Activated CD4-positive, alpha-beta T cell treated with anti-CD3 and anti-CD28 coated beads, Interleukin-2, Interleukin-4, amounts not matched to agents 100 ng/mL and 50 ng/mL, durations not matched to agents 16 hours and 8 hours (primary cell): ENCODE measurements around the gene CFDP1.
"Not testable (repeated sequence)": the region's sequence is repeated elsewhere in the genome, so short reads cannot be mapped to it uniquely, and the experiment has no call there.

Source experiments
- DNase-seq: peaks from one replicate; pipeline ENCODE4 v3.0.0-alpha.2; 2020; ENCODE audit warnings: low spot score

The CFDP1 gene

DNA sequence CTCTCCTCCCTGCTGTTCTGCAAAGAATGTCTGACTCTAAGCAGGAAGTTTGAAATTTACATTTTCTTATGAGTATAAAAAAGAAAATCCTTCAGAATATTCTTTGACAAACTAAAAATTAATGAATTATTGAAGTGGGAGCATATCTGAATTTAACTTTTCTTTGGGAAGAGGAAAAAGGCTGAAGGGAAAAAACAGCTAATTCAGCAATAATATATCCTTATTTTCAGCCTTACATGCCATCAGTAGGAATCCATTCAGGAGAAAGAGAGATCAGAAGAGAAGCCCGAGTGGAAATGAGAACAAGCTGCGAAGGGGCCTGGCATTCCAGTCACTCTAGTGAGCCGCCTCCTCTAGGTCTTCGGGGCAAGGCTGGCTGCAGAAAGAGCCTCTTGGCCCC lies 140.1 kb downstream of the CFDP1 start:
- no peak for DNase-seq

- DNase-seq: no peak
These were observed 140.6 kb downstream of the CFDP1 start for GRCh38 chr16:75292691-75293090.

DNA sequence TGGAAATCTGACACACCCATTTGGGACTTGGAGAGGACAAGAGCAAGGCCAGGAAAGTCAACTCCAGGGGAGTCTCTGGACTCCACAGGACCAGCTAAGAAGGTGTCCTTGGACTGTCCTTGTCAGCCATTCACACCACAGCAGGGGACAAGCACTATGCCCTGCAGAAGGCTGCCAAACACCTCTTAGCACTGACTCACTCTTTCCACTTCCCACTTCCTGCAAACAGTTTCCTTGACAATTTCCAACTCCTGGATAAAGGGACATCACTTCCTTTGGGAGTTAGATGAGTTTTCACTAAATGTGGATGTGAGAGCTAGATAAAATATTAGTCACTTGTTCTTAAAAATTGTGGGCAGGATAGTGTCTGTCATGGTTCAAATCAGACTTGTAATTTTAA lies 144.1 kb downstream of the CFDP1 start:
- no peak for DNase-seq

DNA sequence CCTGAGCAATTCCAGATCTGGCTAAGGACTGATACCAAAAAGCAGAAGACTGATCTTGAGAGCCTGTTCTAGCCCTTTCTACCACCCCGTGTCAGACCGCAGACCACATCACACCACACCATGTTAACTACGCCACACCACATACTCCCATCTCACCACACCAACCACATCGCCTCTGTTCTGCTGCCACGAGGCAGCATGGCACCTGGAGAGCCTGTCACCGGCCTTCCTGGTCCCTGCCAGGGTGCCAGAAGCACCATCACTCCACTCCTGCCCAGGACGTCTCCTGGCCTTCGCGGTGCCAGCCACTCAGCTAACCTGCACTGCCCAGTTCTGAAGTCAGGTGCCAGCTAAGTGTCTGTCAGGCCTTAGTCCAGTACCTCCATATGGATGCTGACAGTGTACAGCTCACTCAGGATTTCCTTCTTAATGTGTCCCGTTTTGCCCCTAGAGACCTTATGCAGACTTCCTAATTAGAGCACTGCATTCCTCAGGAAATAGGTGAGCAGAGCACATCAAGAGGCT lies 144.6 kb downstream of the CFDP1 start:
- DNase-seq: peak; percentile 63

DNA sequence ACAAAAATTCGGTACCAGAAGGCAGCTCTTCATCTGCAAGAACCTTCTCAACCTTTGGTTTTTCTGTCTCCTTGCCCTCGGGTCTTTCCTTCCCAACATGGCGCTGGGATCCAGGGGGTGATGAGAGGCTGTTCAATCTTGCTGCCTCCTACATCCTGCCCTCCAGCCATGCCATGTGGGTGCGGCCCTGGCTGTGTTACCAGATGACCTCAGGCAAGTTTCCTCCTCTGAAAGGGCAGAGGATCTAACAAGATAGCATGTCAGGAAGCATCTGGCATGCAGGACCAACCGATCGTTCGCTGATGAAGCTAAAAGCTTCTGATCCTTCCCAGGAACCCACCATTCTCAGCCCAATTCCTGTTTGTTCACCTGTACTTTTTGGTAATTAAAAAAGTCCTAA lies 145.1 kb downstream of the CFDP1 start:
- DNase-seq: no peak

GRCh38 chr16:75287708-75288107 lies 145.6 kb downstream of the CFDP1 start:
- DNase-seq: no peak

GRCh38 chr16:75286389-75286788 lies 146.9 kb downstream of the CFDP1 start:
- no peak for DNase-seq

DNA sequence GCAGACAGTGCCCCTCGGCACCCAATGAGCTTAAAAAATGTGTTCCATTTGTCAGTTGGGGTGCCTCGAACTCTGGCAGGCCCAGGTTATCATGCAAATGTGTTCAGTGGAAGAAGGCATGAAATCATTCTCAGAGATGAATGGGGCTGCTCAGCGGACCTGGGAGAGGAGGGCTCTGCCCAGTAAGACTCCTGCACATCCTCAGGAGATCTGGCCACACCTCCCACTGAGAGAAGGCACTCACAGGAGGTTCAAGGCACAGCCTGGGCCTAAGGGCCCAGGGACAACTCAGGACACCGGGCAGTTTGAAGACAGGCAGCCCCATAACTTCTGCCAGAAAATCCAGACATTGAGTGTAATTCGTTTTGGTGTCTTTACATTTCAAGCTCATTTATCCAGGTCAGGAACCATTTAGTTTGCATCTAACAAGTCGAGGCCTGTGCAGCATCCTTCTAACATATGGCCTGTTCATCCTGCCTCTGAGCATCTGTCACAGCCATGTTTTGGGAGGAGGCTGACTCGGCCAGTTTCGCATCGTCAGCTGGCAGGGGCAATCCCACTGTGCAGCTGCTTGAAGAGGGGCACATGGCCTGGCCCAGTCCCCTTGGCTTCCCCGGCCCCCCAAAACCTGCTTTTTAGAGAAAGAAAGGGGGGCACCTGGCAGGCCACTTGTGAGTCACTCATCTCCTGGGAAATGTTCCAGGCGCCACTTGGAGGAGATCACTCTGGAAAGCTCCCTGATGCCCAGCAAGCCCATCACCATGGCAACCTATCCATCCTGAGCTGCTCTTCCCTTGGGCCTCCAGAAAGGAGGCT lies 150.6 kb downstream of the CFDP1 start:
- DNase-seq: no peak

DNA sequence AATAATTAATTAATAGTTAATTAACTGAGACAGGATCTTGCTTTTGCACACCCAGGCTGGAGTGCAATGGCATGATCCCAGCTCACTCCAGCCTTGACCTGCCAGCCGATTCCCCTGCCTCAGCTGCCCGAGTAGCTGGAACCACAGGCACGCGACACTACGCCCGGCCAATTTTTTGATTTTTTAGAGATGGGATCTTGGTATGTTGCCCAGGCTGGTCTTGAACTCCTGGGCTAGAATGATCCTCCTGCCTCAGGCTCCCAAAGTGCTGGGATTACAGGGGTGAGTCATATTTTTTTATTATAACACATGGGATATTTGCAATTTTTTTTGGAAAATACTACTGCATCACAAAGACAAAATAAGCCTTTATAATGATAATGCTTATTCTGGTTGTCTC lies 151.5 kb downstream of the CFDP1 start:
- no peak for DNase-seq

DNA sequence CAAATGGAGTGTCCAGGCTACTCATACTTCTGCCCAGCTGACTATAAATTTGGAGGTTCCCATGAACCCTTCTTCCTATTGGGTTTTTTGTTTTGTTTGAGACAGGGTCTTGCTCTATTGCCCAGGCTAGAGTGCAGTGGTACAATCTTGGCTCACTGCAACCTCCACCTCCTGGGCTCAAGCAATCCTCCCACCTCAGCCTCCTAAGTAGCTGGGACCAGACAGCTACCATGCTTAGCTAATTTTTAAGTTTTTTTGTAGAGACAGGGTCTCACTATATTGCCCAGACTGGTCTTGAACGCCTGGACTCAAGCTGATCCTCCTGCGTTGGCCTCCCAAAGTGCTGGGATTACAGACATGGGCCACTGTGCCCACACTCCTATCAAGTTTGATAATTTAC lies 152.3 kb downstream of the CFDP1 start:
- not testable (repeated sequence) for DNase-seq

GRCh38 chr16:75280331-75280804 lies 152.9 kb downstream of the CFDP1 start:
- DNase-seq: no peak

DNA sequence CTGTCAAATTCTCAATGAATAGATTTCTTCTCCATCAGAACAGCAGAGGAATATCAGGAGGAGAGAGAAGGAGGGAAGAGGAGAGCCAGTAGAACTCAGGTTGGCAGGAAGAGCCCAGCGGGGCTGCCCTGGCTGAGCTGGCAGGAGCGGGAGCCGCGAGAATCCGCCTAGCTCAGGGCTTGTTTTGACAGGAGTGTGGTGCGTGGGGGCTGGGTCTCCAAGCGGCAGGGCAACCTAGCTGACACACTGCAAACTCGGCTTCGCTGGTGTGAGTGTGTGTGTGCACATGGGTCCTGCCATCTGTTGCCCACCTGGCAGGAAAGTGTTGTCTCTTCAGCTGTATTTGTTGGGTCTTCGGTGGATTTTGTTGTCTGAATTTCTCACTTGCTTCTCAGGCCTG lies 154.0 kb downstream of the CFDP1 start:
- no peak for DNase-seq

DNA sequence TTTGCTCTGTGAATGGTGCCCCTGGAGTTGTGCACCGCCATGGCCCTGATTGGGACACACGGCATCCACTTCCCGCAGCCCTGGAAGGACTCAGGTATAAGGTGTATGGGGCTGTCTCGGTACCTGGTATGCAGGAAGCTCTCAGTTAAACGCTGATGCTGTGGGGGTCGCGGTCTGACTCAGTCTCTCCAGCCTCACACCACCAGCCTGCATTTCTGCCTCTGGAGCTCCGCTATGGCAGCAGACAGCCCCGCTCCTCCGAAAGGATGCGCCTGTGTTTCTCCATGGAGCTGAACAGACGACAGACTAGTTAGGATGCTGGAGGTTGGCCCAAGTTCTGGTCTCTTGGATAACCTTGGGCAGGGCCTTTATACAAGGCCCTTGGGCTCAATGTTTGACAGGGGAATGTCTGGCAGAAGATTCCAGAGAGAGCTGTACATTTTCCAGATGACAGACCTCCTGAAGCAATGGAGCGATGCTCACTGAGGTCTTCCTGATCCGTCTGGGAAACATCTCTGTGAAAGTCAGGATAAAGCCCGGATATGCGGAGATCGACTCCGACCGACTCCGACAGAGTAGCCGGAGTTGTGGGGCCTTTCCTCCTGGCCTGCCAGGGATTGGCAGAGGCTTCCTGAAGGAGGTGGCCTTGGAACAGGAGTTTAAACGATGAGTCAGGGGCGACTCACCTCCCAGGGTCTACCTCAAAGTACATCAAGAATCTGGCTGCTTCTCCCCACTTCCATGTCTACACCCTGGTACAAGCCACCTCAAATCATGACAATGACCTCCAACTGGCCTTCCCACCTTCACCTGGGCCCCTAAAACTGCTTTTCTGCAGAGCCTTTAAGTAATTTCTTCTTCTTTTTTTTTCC lies 160.0 kb downstream of the CFDP1 start:
- DNase-seq: no peak

DNA sequence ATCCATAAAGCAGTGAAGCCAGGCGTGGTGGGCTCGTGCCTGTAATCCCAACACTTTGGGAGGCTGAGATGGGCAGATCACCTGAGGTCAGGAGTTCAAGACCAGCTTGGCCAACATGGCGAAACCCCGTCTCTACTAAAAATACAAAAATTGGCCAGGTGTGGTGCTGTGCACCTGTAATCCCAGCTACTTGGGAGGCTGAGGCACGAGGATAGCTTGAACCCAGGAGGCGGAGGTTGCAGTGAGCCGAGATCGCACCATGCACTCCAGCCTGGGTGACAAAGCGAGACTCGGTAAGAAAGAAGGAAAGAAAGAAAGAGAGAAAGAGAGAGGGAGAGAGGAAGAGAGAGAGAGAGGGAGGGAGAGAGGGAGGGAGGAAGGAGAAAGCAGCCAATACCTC lies 160.7 kb downstream of the CFDP1 start:
- not testable (repeated sequence) for DNase-seq

DNA sequence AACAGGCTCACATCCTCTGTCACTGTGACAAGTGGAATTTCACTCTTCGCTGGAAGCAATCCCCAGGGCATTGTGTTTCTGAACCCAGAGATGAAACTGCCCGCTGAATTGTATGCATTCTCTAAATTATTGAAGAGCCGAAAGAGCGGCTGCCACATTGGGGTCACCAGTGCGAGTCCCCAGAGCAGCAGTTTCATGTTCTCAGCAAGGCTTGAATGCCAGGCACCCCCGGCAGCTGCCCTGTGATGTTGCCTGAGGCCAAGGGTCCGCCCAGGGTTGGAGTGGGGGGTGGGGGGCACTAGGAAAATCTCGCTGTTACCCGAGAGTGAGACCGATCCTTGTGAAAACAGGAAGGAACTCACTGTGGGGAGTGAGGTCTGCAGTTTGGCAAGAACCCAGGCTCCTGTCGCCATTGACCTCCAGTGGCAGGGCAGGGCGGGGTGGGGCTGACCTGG lies 161.2 kb downstream of the CFDP1 start:
- DNase-seq: no peak

- no peak for DNase-seq
These were observed 161.7 kb downstream of the CFDP1 start for GRCh38 chr16:75271441-75272096.

DNA sequence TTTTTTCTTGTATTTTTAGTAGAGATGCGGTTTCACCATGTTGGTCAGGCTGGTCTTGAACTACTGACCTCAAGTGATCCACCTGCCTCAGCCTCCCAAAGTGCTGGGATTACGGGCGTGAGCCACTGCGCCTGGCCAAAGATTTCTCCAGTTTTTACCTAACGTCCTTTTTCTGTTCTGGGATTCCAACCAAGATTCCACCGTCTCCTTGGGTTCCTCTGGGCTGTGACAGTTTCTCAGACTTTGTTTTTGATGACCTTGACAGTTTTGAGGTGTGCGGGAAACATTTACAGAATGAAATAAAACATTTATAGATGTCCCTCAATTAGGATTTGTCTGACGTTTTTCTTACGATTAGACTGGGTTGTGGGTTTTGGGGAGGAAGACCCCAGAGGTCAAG lies 163.9 kb downstream of the CFDP1 start:
- DNase-seq: not testable (repeated sequence)

DNA sequence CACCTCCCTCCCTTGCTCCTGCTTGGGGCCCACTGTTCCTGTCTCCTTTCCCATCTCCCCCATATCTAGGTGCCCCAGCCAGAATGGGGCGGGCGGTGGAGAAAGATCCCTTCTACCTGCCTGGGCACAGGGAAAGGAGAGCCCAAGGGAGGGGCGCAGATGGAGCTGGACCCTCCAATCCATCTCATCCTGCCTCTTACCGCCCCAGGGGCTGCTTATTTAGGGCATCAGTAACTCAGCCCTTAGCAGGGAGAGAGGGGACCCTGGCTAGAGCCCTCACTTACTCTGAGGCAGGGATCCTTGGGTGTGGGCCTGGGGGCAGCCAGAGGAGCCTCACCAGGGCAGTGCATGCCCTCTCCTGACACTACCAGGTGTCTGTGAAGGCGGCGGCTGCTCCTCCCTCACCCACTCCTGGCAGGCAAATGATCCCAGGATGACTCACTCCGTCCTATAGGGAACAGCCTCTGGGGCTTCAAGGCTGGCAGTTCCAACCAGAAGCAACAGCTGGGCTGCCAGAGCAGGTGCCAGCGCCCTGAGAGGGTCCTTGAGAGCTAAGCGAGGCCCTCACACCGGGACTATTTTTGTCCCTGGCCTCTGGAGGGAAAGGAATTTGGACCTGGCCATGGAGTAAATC lies 165.6 kb downstream of the CFDP1 start:
- no peak for DNase-seq

GRCh38 chr16:75266738-75267630 lies 166.3 kb downstream of the CFDP1 start:
- DNase-seq: no peak

DNA sequence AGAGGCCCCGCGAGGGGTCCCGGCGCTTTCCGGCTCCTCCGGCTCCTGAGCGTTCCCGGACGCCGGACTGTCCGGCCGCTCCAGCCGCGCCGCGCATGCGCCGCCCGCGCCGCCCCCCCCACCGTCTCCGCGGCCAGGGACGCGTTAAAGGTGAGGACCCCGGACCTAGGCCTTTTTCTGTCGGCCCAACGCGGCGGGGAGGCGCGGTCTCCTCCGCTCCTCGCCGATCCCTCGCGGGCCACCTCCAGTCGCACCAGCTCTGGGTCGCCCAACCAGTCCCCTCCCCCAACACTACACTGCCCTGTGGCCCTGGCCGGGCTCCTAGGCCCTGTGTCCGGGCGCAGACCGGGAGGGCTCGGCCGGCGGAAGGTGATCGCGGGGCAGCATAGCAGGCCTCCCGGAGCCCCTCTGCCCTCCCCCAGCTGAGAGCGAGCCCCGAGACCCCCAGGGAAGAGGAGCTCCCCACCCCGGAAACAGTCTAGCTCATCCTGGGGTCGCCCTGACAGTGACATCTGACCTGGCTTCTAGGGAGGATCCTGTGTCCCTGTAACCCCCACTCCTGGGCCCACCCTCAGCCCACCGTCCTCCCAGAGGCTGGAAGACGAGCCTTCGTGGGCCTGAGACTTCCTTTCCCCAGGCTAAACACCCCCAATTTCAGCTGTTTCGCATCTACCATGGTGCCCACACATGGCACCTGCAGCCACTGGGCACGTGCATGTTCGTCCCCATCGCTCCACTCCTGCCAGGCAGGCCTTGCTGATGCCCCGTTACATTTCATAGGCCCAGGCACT lies 167.2 kb downstream of the CFDP1 start:
- DNase-seq: peak; percentile 22
